Natural killer cell treated with Interleukin-12 subunit alpha and Interleukin-12 subunit beta and Interleukin-15 and Interleukin-18, amount 100 ng/mL, for 72 hours (primary cell): ENCODE data around the gene CNOT6. TPM values are rescaled to one million over a fixed set of nuclear protein-coding genes. Genes with fewer than 3 reads are reported as not detected.
"Not testable (repeated sequence)": the region's sequence is repeated elsewhere in the genome, so short reads cannot be mapped to it uniquely, and the experiment has no call there.

ENCODE experiments used
- ATAC-seq, 2 donors: fragments of 150-1000 bp; cut with Tn5 transposase in 1 of 2; sonication (Bioruptor Pico), chemical (Tn5 transposase) in 1 of 2; 2 replicates each; pipeline ENCODE4 v1.10.0; 2021
- DNase-seq: peaks from one replicate; pipeline ENCODE4 v3.0.0; 2022; ENCODE audit warnings: low spot score
- H3K27ac Mint-ChIP-seq, 2 donors: 1 replicate in 1 of 2; 2 replicates in 1 of 2; pipeline ENCODE4 v1.8.0; 2022; ENCODE audit warnings: mixed read lengths in 2 of 2, mild to moderate bottlenecking in 1 of 2, moderate library complexity in 1 of 2
- H3K27me3 Mint-ChIP-seq, 2 donors: 1 replicate in 1 of 2; 2 replicates in 1 of 2; pipeline ENCODE4 v1.8.0; 2022; ENCODE audit warnings: mixed read lengths in 2 of 2
- H3K36me3 Mint-ChIP-seq: one replicate; pipeline ENCODE4 v1.8.0; 2022; ENCODE audit warnings: mixed read lengths
- H3K4me1 Mint-ChIP-seq, 2 donors: 1 replicate in 1 of 2; 2 replicates in 1 of 2; pipeline ENCODE4 v1.8.0; 2022; ENCODE audit warnings: low read depth in 2 of 2, mixed read lengths in 2 of 2, mild to moderate bottlenecking in 1 of 2
- H3K4me3 Mint-ChIP-seq: one replicate; pipeline ENCODE4 v1.8.0; 2022; ENCODE audit warnings: mixed read lengths
- H3K9me3 Mint-ChIP-seq: 2 replicates; pipeline ENCODE4 v1.8.0; 2022; ENCODE audit warnings: mixed read lengths
- total RNA-seq, 2 donors: library from RNA; stranded (reverse); gene quantifications; one replicate each; pipeline ENCODE4 v1.2.3, GENCODE V29; 2022

Gene CNOT6
- total RNA-seq, 2 donors from 2014 or later = 32.8 to 38.5 TPM

DNA sequence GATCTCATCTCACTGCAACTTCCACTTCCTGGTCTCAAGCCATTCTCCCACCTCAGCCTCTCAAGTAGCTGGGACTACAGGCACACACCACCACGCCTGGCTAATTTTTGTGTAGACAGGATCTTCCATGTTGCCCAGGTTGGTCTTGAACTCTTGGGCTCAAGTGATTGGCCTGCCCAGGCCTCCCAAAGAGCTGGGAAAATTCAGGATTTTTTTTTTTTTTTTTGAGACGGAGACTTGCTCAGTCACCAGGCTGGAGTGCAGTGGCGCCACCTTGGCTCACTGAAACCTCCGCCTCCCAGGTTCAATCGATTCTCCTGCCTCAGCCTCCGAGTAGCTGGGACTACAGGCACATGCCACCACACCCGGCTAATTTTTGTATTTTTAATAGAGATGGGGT is 21.8 kb downstream of the CNOT6 start:
- H3K9me3 Mint-ChIP-seq, H3K27me3 Mint-ChIP-seq, H3K4me3 Mint-ChIP-seq, H3K27ac Mint-ChIP-seq, DNase-seq, H3K36me3 Mint-ChIP-seq, ATAC-seq: not testable (repeated sequence)
- H3K4me1 Mint-ChIP-seq = peaks cover 25 to 36% of the 10 kb centered on the region in 2 donors

GRCh38 chr5:180516440-180516839 is 22.3 kb downstream of the CNOT6 start:
- Mint-ChIP-seq H3K36me3 (peaks cover 6% of the 10 kb centered on the region), H3K27ac (peak overlapping the region in 1 of 2 donors; percentile 30), H3K27me3 (no peaks in the 10 kb centered on the region), H3K4me3 (no peak overlapping the region), H3K4me1 (peaks cover 27 to 38% of the 10 kb centered on the region in 2 donors), H3K9me3 (no peaks in the 10 kb centered on the region)
- DNase-seq (no peak), ATAC-seq (no peak)

- H3K27me3 Mint-ChIP-seq = no peaks in the 10 kb centered on the region
- H3K36me3 Mint-ChIP-seq = no peaks in the 10 kb centered on the region
- no peaks in the 10 kb centered on the region for H3K9me3 Mint-ChIP-seq
- H3K27ac Mint-ChIP-seq = no peak overlapping the region
- H3K4me1 Mint-ChIP-seq = peaks cover 44 to 55% of the 10 kb centered on the region in 2 donors
- no peak for ATAC-seq
- H3K4me3 Mint-ChIP-seq = no peak overlapping the region
- DNase-seq = no peak
Observed at GRCh38 chr5:180519098-180519497, 24.9 kb downstream of the CNOT6 start.

GRCh38 chr5:180521101-180521500 is 26.9 kb downstream of the CNOT6 start:
- DNase-seq (no peak), ATAC-seq (no peak)
- Mint-ChIP-seq H3K27ac (no peak overlapping the region), H3K9me3 (no peaks in the 10 kb centered on the region), H3K4me1 (peaks cover 45 to 49% of the 10 kb centered on the region in 2 donors), H3K4me3 (no peak overlapping the region), H3K36me3 (no peaks in the 10 kb centered on the region), H3K27me3 (no peaks in the 10 kb centered on the region)

- Mint-ChIP-seq H3K27me3 (no peaks in the 10 kb centered on the region), H3K4me1 (peaks cover 49 to 53% of the 10 kb centered on the region in 2 donors), H3K36me3 (no peaks in the 10 kb centered on the region), H3K4me3 (no peak overlapping the region), H3K27ac (no peak overlapping the region), H3K9me3 (no peaks in the 10 kb centered on the region)
- no peak for ATAC-seq
- no peak for DNase-seq
Observed at GRCh38 chr5:180521591-180521990, 27.4 kb downstream of the CNOT6 start.

- H3K36me3 Mint-ChIP-seq = no peaks in the 10 kb centered on the region
- H3K4me3 Mint-ChIP-seq = no peak overlapping the region
- H3K4me1 Mint-ChIP-seq = peaks cover 47 to 53% of the 10 kb centered on the region in 2 donors
- no peaks in the 10 kb centered on the region for H3K9me3 Mint-ChIP-seq
- ATAC-seq (no peak), DNase-seq (no peak)
- H3K27me3 Mint-ChIP-seq = no peaks in the 10 kb centered on the region
- H3K27ac Mint-ChIP-seq = no peak overlapping the region
Observed at GRCh38 chr5:180522330-180522729, 28.2 kb downstream of the CNOT6 start.

DNA sequence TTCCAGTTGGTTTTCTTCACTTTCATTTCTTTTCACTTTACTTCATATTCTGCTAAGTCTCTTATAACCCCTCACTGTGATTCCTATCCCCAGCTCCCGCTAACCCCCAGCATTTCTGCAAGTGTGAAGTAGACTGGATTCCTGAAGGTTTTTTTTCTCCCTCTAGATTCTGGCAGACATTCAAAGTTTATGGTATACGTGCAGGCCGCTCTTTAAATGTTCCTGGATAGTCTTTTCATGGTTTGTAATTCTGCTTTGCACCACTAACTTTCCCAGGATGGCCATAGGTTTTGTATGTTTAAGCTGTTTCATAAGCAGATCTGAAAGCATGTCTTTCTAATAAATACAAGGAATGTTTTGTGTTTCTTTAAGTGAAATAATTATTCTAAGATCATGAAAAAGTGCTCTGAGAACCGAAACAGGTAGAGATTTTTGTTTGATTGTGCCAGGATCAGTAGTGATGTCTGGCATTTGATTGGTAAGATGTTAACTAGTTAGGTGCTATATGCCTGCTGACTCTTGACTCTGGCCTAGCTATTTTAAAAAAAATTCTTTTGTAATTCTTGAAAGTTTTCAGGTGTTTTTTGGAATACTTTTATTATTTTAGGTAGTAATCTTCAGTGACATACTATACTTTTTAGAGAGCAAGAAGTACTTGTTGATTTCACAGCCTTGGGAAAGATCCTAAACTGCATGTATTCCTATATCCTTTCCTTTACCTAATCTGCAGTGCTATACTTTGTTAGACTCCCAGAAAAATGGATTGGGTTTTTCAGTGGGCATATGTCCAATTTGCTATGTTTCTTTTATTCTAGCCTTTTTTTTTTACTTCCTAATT is 29.7 kb downstream of the CNOT6 start:
- peak overlapping the region in 1 of 2 donors; percentile 26 for H3K27ac Mint-ChIP-seq
- no peak overlapping the region for H3K4me3 Mint-ChIP-seq
- H3K9me3 Mint-ChIP-seq = no peaks in the 10 kb centered on the region
- H3K36me3 Mint-ChIP-seq = no peaks in the 10 kb centered on the region
- no peaks in the 10 kb centered on the region for H3K27me3 Mint-ChIP-seq
- ATAC-seq (no peak), DNase-seq (no peak)
- peaks cover 42 to 44% of the 10 kb centered on the region in 2 donors for H3K4me1 Mint-ChIP-seq

GRCh38 chr5:180525399-180525798 is 31.2 kb downstream of the CNOT6 start:
- H3K36me3 Mint-ChIP-seq = no peaks in the 10 kb centered on the region
- peaks cover 40 to 42% of the 10 kb centered on the region in 2 donors for H3K4me1 Mint-ChIP-seq
- no peaks in the 10 kb centered on the region for H3K9me3 Mint-ChIP-seq
- DNase-seq (no peak), ATAC-seq (no peak)
- no peaks in the 10 kb centered on the region for H3K27me3 Mint-ChIP-seq
- H3K4me3 Mint-ChIP-seq = no peak overlapping the region
- no peak overlapping the region for H3K27ac Mint-ChIP-seq

GRCh38 chr5:180526269-180526668 is 32.1 kb downstream of the CNOT6 start:
- Mint-ChIP-seq H3K27me3 (no peaks in the 10 kb centered on the region), H3K27ac (no peak overlapping the region), H3K36me3 (no peaks in the 10 kb centered on the region), H3K9me3 (no peaks in the 10 kb centered on the region), H3K4me3 (no peak overlapping the region), H3K4me1 (peaks cover 39 to 40% of the 10 kb centered on the region in 2 donors)
- DNase-seq (no peak), ATAC-seq (no peak)

- H3K4me3 Mint-ChIP-seq = no peak overlapping the region
- H3K27me3 Mint-ChIP-seq = no peaks in the 10 kb centered on the region
- H3K4me1 Mint-ChIP-seq = peaks cover 26 to 33% of the 10 kb centered on the region in 2 donors
- ATAC-seq (no peak), DNase-seq (no peak)
- no peaks in the 10 kb centered on the region for H3K36me3 Mint-ChIP-seq
- no peaks in the 10 kb centered on the region for H3K9me3 Mint-ChIP-seq
- H3K27ac Mint-ChIP-seq = no peak overlapping the region
Observed at GRCh38 chr5:180527659-180528058, 33.5 kb downstream of the CNOT6 start.

GRCh38 chr5:180531036-180531585 is 36.9 kb downstream of the CNOT6 start:
- peaks cover 4 to 14% of the 10 kb centered on the region in 2 donors for H3K4me1 Mint-ChIP-seq
- not testable (repeated sequence) for H3K9me3 Mint-ChIP-seq, H3K27ac Mint-ChIP-seq, ATAC-seq, H3K4me3 Mint-ChIP-seq, DNase-seq, H3K36me3 Mint-ChIP-seq, H3K27me3 Mint-ChIP-seq

DNA sequence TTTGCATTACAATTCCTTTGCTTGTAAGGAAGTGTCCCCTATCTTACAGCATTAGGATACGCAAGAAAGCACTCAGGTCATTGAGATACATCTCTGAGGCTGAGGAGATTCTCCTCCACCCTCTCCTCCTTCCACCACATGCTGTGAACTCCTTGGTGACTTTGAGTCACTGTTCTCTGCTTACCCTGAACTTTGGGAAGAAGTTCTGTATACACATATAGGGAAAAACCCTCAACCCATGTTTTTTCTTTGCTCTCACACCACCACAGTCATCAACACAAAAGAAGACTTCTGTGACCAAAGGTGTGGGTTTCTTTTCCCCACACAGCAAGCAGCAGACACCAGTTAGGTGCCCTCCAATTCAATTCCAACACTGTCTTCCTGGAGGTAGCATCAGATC is 38.1 kb downstream of the CNOT6 start:
- no peak for DNase-seq
- Mint-ChIP-seq H3K27ac (no peak overlapping the region), H3K27me3 (no peaks in the 10 kb centered on the region), H3K9me3 (no peaks in the 10 kb centered on the region), H3K4me1 (peaks cover 0 to 9% of the 10 kb centered on the region in 2 donors), H3K4me3 (no peak overlapping the region), H3K36me3 (no peaks in the 10 kb centered on the region)
- ATAC-seq = no peak

DNA sequence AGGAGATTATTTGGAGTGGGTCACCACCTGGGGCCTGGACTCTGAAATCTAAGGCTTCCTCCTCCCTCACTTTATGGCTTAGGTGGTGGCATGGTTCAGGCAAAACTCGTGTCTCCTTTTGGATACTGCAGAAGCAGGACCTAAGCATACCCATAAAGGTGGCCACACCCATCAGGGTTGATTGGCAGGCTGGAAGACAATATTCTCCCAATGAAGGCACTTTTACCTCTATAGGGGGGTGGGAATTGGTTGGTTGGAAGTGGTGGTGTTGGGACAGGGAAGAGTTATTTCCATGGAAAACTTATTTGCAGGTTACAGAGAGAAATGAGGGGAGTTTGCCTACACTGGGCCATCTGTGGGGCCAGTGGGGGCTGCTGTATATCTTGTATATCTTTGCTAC is 39.7 kb downstream of the CNOT6 start:
- no peak overlapping the region for H3K27ac Mint-ChIP-seq
- H3K27me3 Mint-ChIP-seq = no peaks in the 10 kb centered on the region
- no peak for ATAC-seq
- peaks cover 0 to 9% of the 10 kb centered on the region in 2 donors for H3K4me1 Mint-ChIP-seq
- no peaks in the 10 kb centered on the region for H3K36me3 Mint-ChIP-seq
- H3K4me3 Mint-ChIP-seq = no peak overlapping the region
- H3K9me3 Mint-ChIP-seq = no peaks in the 10 kb centered on the region
- no peak for DNase-seq

GRCh38 chr5:180535573-180535972 is 41.4 kb downstream of the CNOT6 start:
- H3K27ac Mint-ChIP-seq = no peak overlapping the region
- peaks cover 7 to 13% of the 10 kb centered on the region in 2 donors for H3K4me1 Mint-ChIP-seq
- no peaks in the 10 kb centered on the region for H3K9me3 Mint-ChIP-seq
- DNase-seq (no peak), ATAC-seq (no peak)
- H3K27me3 Mint-ChIP-seq = no peaks in the 10 kb centered on the region
- no peak overlapping the region for H3K4me3 Mint-ChIP-seq
- H3K36me3 Mint-ChIP-seq = peaks cover 5% of the 10 kb centered on the region
